Measurements from ENCODE around the gene PLCB4.

DNA sequence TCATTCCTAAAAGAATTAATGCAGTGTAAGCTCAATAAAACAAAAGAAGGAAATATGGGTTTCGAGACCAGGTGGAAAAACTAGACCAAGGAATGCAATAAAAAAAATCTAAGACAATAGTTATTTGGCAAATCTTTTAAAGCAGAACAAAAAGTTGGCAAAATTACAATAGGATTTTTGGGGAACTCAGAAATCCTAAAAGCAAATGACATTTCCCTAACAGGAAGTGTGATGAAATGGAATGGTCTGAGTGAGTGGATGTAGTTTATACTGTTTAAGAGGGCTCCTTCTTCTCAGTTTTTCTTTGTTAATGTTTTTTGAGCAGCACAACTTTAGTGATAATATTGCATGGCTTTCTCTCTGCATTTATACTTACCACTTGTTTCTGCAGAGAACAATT is 190.0 kb downstream of the PLCB4 start:
- TF ChIP-seq, protein P1, sequence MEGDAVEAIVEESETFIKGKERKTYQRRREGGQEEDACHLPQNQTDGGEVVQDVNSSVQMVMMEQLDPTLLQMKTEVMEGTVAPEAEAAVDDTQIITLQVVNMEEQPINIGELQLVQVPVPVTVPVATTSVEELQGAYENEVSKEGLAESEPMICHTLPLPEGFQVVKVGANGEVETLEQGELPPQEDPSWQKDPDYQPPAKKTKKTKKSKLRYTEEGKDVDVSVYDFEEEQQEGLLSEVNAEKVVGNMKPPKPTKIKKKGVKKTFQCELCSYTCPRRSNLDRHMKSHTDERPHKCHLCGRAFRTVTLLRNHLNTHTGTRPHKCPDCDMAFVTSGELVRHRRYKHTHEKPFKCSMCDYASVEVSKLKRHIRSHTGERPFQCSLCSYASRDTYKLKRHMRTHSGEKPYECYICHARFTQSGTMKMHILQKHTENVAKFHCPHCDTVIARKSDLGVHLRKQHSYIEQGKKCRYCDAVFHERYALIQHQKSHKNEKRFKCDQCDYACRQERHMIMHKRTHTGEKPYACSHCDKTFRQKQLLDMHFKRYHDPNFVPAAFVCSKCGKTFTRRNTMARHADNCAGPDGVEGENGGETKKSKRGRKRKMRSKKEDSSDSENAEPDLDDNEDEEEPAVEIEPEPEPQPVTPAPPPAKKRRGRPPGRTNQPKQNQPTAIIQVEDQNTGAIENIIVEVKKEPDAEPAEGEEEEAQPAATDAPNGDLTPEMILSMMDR (IDR thresholded peaks at IDR 0.05): no peak
- no peak for TF ChIP-seq POLR2A (IDR thresholded peaks at IDR 0.05)
- TF ChIP-seq POLR2AphosphoS5 (IDR thresholded peaks at IDR 0.05): no peak
